ENCODE results near the gene MYO3B. TPM values are rescaled to one million over a fixed set of nuclear protein-coding genes. Genes with fewer than 3 reads are reported as not detected.

Gene MYO3B
- total and polyA plus RNA-seq, 2 experiments from 2014 or later, result 0.11 TPM; not detected in 1

- Histone ChIP-seq H3K4me3 (no peak overlapping the region), H3K9me3 (ENCODE audit: low read depth) (no peaks in the 10 kb centered on the region), H3F3A (ENCODE audit: insufficient read depth) (no peaks in the 10 kb centered on the region), H3K9me2 (ENCODE audit: insufficient read depth) (no peaks in the 10 kb centered on the region), H3K4me2 (ENCODE audit: unreplicated experiment) (no peak overlapping the region), H3K27me3 (replicated peaks; ENCODE audit: insufficient read depth) (peaks cover 7% of the 10 kb centered on the region; the same call in 1 of the 2 replicates), H3K36me3 (ENCODE audit: low read depth) (no peaks in the 10 kb centered on the region), H3K4me1 (ENCODE audit: insufficient read depth) (no peaks in the 10 kb centered on the region), H3K9ac (no peak overlapping the region), H4K20me1 (ENCODE audit: insufficient read depth) (no peaks in the 10 kb centered on the region), H2AFZ (no peak overlapping the region), H3K79me2 (ENCODE audit: insufficient read depth) (no peaks in the 10 kb centered on the region), H3K27ac (no peak overlapping the region)
- no peak for DNase-seq
- in situ Hi-C loops (cut with MboI), result no loop called here
- TF ChIP-seq EZH2phosphoT487 (IDR thresholded peaks at IDR 0.05; ENCODE audit: insufficient read depth, low read depth), result no peak
- TF ChIP-seq EZH2 (IDR thresholded peaks at IDR 0.05; ENCODE audit: insufficient read depth, poor library complexity, severe bottlenecking), result no peak
- WGBS, 2 experiments (ENCODE audit: low coverage in 1 of 2, low lambda C conversion rate in 2 of 2, missing lambda C conversion rate in 2 of 2), result 44 to 56% methylated on average over 2 of the region's 2 CpGs
These were observed 154.9 kb downstream of the MYO3B start for GRCh38 chr2:170332676-170333402.

- Histone ChIP-seq H3K79me2 (ENCODE audit: insufficient read depth) (no peaks in the 10 kb centered on the region), H3F3A (ENCODE audit: insufficient read depth) (no peaks in the 10 kb centered on the region), H4K20me1 (ENCODE audit: insufficient read depth) (no peaks in the 10 kb centered on the region), H3K9me3 (ENCODE audit: low read depth) (no peaks in the 10 kb centered on the region), H3K36me3 (ENCODE audit: low read depth) (no peaks in the 10 kb centered on the region), H3K27me3 (replicated peaks; ENCODE audit: insufficient read depth) (peaks cover 7% of the 10 kb centered on the region; the same call in 1 of the 2 replicates), H3K9me2 (ENCODE audit: insufficient read depth) (no peaks in the 10 kb centered on the region), H3K27ac (no peak overlapping the region), H3K4me2 (ENCODE audit: unreplicated experiment) (no peak overlapping the region), H3K9ac (no peak overlapping the region), H3K4me1 (ENCODE audit: insufficient read depth) (no peaks in the 10 kb centered on the region), H3K4me3 (no peak overlapping the region), H2AFZ (no peak overlapping the region)
- 38 to 40% methylated on average over 3 of the region's 3 CpGs for WGBS, 2 experiments (ENCODE audit: low coverage in 1 of 2, low lambda C conversion rate in 2 of 2, missing lambda C conversion rate in 2 of 2)
- no peak for TF ChIP-seq EZH2 (IDR thresholded peaks at IDR 0.05; ENCODE audit: insufficient read depth, poor library complexity, severe bottlenecking)
- no peak for TF ChIP-seq EZH2phosphoT487 (IDR thresholded peaks at IDR 0.05; ENCODE audit: insufficient read depth, low read depth)
- in situ Hi-C loops (cut with MboI), result no loop called here
- no peak for DNase-seq
These were observed 157.4 kb downstream of the MYO3B start for GRCh38 chr2:170335351-170335750.

GRCh38 chr2:170336408-170336807 lies 158.5 kb downstream of the MYO3B start:
- peaks cover 7% of the 10 kb centered on the region; the same call in 1 of the 2 replicates for H3K27me3 ChIP-seq (replicated peaks; ENCODE audit: insufficient read depth)

GRCh38 chr2:170336916-170337315 lies 159.0 kb downstream of the MYO3B start:
- DNase-seq, result no peak
- no peaks in the 10 kb centered on the region for H3K79me2 ChIP-seq (ENCODE audit: insufficient read depth)
- H3K9ac ChIP-seq, result no peak overlapping the region
- no peaks in the 10 kb centered on the region for H3K36me3 ChIP-seq (ENCODE audit: low read depth)
- H3K9me3 ChIP-seq (ENCODE audit: low read depth), result no peaks in the 10 kb centered on the region
- no peaks in the 10 kb centered on the region for H3K9me2 ChIP-seq (ENCODE audit: insufficient read depth)
- in situ Hi-C loops (cut with MboI), result no loop called here
- 19 to 24% methylated on average over 2 of the region's 2 CpGs for WGBS, 2 experiments (ENCODE audit: low coverage in 1 of 2, low lambda C conversion rate in 2 of 2, missing lambda C conversion rate in 2 of 2)
- H3K27me3 ChIP-seq (replicated peaks; ENCODE audit: insufficient read depth), result peaks cover 7% of the 10 kb centered on the region; the same call in 1 of the 2 replicates
- no peaks in the 10 kb centered on the region for H3K4me1 ChIP-seq (ENCODE audit: insufficient read depth)
- no peak overlapping the region for H3K4me2 ChIP-seq (ENCODE audit: unreplicated experiment)
- no peak overlapping the region for H3K27ac ChIP-seq
- no peaks in the 10 kb centered on the region for H4K20me1 ChIP-seq (ENCODE audit: insufficient read depth)
- no peaks in the 10 kb centered on the region for H3F3A ChIP-seq (ENCODE audit: insufficient read depth)
- no peak overlapping the region for H3K4me3 ChIP-seq
- H2AFZ ChIP-seq, result no peak overlapping the region
- TF ChIP-seq EZH2phosphoT487 (IDR thresholded peaks at IDR 0.05; ENCODE audit: insufficient read depth, low read depth), result no peak
- no peak for TF ChIP-seq EZH2 (IDR thresholded peaks at IDR 0.05; ENCODE audit: insufficient read depth, poor library complexity, severe bottlenecking)

More at GRCh38 chr2:170336408-170336807, 158.5 kb downstream of the MYO3B start:
- Histone ChIP-seq H3K27ac (no peak overlapping the region), H3F3A (ENCODE audit: insufficient read depth) (no peaks in the 10 kb centered on the region), H3K4me2 (ENCODE audit: unreplicated experiment) (no peak overlapping the region), H2AFZ (no peak overlapping the region), H3K4me3 (no peak overlapping the region), H3K9me3 (ENCODE audit: low read depth) (no peaks in the 10 kb centered on the region), H3K36me3 (ENCODE audit: low read depth) (no peaks in the 10 kb centered on the region), H3K4me1 (ENCODE audit: insufficient read depth) (no peaks in the 10 kb centered on the region), H3K9ac (no peak overlapping the region), H3K79me2 (ENCODE audit: insufficient read depth) (no peaks in the 10 kb centered on the region), H3K9me2 (ENCODE audit: insufficient read depth) (no peaks in the 10 kb centered on the region), H4K20me1 (ENCODE audit: insufficient read depth) (no peaks in the 10 kb centered on the region)
- TF ChIP-seq EZH2phosphoT487 (IDR thresholded peaks at IDR 0.05; ENCODE audit: insufficient read depth, low read depth) (no peak), EZH2 (IDR thresholded peaks at IDR 0.05; ENCODE audit: insufficient read depth, poor library complexity, severe bottlenecking) (no peak)
- no peak for DNase-seq
- in situ Hi-C loops (cut with MboI), result no loop called here
- WGBS, 2 experiments (ENCODE audit: low coverage in 1 of 2, low lambda C conversion rate in 2 of 2, missing lambda C conversion rate in 2 of 2), result 75 to 78% methylated on average over 2 of the region's 2 CpGs

Data from GM23248 (cell line).